ENCODE measurements around the gene GALNT1.

GALNT1 gene

GRCh38 chr18:35616074-35616473 lies 34.5 kb downstream of the GALNT1 start:
- DNase-seq, result no peak
- no peak for TF ChIP-seq CTCF (IDR thresholded peaks at IDR 0.05)
- Mint-ChIP-seq H3K4me1 (peaks cover 17% of the 10 kb centered on the region), H3K4me3 (no peak overlapping the region), H3K36me3 (ENCODE audit: low read depth) (peaks cover 8% of the 10 kb centered on the region), H3K27me3 (ENCODE audit: low read depth, poor library complexity) (no peaks in the 10 kb centered on the region), H3K27ac (no peak overlapping the region), H3K9me3 (peaks cover 4% of the 10 kb centered on the region)

- DNase-seq, result peak; percentile 9
- Mint-ChIP-seq H3K27me3 (ENCODE audit: low read depth, poor library complexity) (no peaks in the 10 kb centered on the region), H3K4me3 (no peak overlapping the region), H3K9me3 (peaks cover 11% of the 10 kb centered on the region), H3K27ac (no peak overlapping the region), H3K36me3 (ENCODE audit: low read depth) (peaks cover 15% of the 10 kb centered on the region), H3K4me1 (peaks cover 11% of the 10 kb centered on the region)
- no peak for TF ChIP-seq CTCF (IDR thresholded peaks at IDR 0.05)
Observed at GRCh38 chr18:35616664-35617423, 35.3 kb downstream of the GALNT1 start.

- no peak for TF ChIP-seq CTCF (IDR thresholded peaks at IDR 0.05)
- H3K9me3 Mint-ChIP-seq, result peaks cover 18% of the 10 kb centered on the region
Observed at GRCh38 chr18:35617865-35618264, 36.3 kb downstream of the GALNT1 start.

GRCh38 chr18:35618289-35618688 lies 36.7 kb downstream of the GALNT1 start:
- H3K4me3 Mint-ChIP-seq, result no peak overlapping the region
- no peak overlapping the region for H3K27ac Mint-ChIP-seq
- TF ChIP-seq CTCF (IDR thresholded peaks at IDR 0.05), result no peak
- H3K9me3 Mint-ChIP-seq, result peaks cover 22% of the 10 kb centered on the region
- H3K4me1 Mint-ChIP-seq, result peaks cover 6% of the 10 kb centered on the region
- DNase-seq, result no peak
- no peaks in the 10 kb centered on the region for H3K27me3 Mint-ChIP-seq (ENCODE audit: low read depth, poor library complexity)
- H3K36me3 Mint-ChIP-seq (ENCODE audit: low read depth), result peaks cover 27% of the 10 kb centered on the region

More at GRCh38 chr18:35617865-35618264, 36.3 kb downstream of the GALNT1 start:
- Mint-ChIP-seq H3K27me3 (ENCODE audit: low read depth, poor library complexity) (no peaks in the 10 kb centered on the region), H3K4me3 (no peak overlapping the region), H3K4me1 (peaks cover 10% of the 10 kb centered on the region), H3K36me3 (ENCODE audit: low read depth) (peaks cover 23% of the 10 kb centered on the region), H3K27ac (no peak overlapping the region)
- DNase-seq, result no peak

GRCh38 chr18:35618696-35619095 lies 37.2 kb downstream of the GALNT1 start:
- Mint-ChIP-seq H3K36me3 (ENCODE audit: low read depth) (peaks cover 31% of the 10 kb centered on the region), H3K9me3 (peaks cover 26% of the 10 kb centered on the region), H3K4me3 (no peak overlapping the region), H3K27me3 (ENCODE audit: low read depth, poor library complexity) (no peaks in the 10 kb centered on the region), H3K4me1 (peaks cover 6% of the 10 kb centered on the region), H3K27ac (no peak overlapping the region)
- DNase-seq, result no peak
- no peak for TF ChIP-seq CTCF (IDR thresholded peaks at IDR 0.05)

- H3K27ac Mint-ChIP-seq, result no peak overlapping the region
- peaks cover 39% of the 10 kb centered on the region for H3K36me3 Mint-ChIP-seq (ENCODE audit: low read depth)
- TF ChIP-seq CTCF (IDR thresholded peaks at IDR 0.05), result no peak
- no peak overlapping the region for H3K4me3 Mint-ChIP-seq
- peaks cover 34% of the 10 kb centered on the region for H3K9me3 Mint-ChIP-seq
- H3K27me3 Mint-ChIP-seq (ENCODE audit: low read depth, poor library complexity), result no peaks in the 10 kb centered on the region
- peaks cover 6% of the 10 kb centered on the region for H3K4me1 Mint-ChIP-seq
- no peak for DNase-seq
Observed at GRCh38 chr18:35619464-35619863, 37.9 kb downstream of the GALNT1 start.

All from nephron progenitor cell (in vitro differentiated cells).